DND-41 (cell line): ENCODE data around the gene STPG2.

ENCODE experiments used
- CTCF ChIP-seq: IDR thresholded peaks from 2 replicates; pipeline ENCODE4 v1.5.1; 2012; ENCODE audit warnings: borderline replicate concordance, low read length, moderate library complexity, mild to moderate bottlenecking; ENCODE audit not compliant: poor library complexity, severe bottlenecking; ENCODE audit errors: extremely low read depth
- EZH2 ChIP-seq: IDR thresholded peaks from 3 replicates; pipeline ENCODE4 v1.6.1; 2012; ENCODE audit warnings: borderline replicate concordance, low read depth, mild to moderate bottlenecking, moderate library complexity, low read length, inconsistent platforms; ENCODE audit not compliant: severe bottlenecking

DNA sequence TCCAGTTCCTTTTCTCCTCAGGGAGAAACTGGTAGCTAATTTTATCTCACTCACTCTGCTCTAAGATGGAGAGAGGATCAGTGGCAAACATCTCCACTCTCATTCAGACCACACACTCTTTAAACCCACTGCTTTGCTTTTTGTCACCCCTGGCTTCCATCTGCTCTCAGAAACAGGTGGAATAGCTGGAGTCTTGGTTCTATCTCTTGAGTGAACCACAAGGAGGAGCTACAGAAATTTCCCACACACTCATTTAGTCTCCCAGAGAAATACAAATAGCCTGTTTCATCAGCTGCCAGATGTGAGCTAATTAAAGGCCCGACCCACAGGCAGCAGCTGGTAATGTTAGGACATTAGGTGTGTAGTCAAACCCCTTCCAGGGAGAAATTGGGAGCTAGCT, 96.6 kb downstream of the STPG2 start:
- TF ChIP-seq CTCF = no peak
- TF ChIP-seq EZH2 = no peak
